ENCODE data around the gene ANGPTL3. TPM values are rescaled to one million over a fixed set of nuclear protein-coding genes. Genes with fewer than 3 reads are reported as not detected.
"Not testable (repeated sequence)": the region's sequence is repeated elsewhere in the genome, so short reads cannot be mapped to it uniquely, and the experiment has no call there.

ANGPTL3 gene
- not detected for total RNA-seq

GRCh38 chr1:62597281-62597680 lies at the start of gene ANGPTL3:
TSS of gene ANGPTL3 (plus strand) at chr1:62597520. CDS start at chr1:62597567, 47 bp downstream.
- no peak for TF ChIP-seq POLR2A (IDR thresholded peaks at IDR 0.05)
- TF ChIP-seq CTCF (IDR thresholded peaks at IDR 0.05), result no peak
- TF ChIP-seq EP300 (IDR thresholded peaks at IDR 0.05; ENCODE audit: low read depth), result no peak
- no peak for TF ChIP-seq POLR2AphosphoS5 (IDR thresholded peaks at IDR 0.05)
- peaks cover 0 to 3% (median 0%) of the 10 kb centered on the region in 4 donors for H3K36me3 ChIP-seq
- H3K27ac ChIP-seq, result no peak within 1 kb of the TSS
- no peaks in the 10 kb centered on the region for H3K27me3 ChIP-seq
- H3K9me3 ChIP-seq, result no peaks in the 10 kb centered on the region
- in situ Hi-C loops (cut with MboI; ENCODE audit: low pct_ligation_motif_present in 1 of 4, low pct_unique_long_range_greater_than_20kb in 1 of 4, low sequenced_read_pairs in 3 of 4) (no loop called here), intact Hi-C loops (cut with DNase I; ENCODE audit: low total_unique reads) (no loop called here)
- no peak for DNase-seq
- 57 to 59% methylated on average over 3 of the region's 3 CpGs for WGBS, 2 donors (ENCODE audit: low coverage in 1 of 2)
- no peak within 1 kb of the TSS for H3K4me3 ChIP-seq
- no peaks in the 10 kb centered on the region for H3K4me1 ChIP-seq

GRCh38 chr1:62561306-62561705 lies 36.0 kb upstream of the ANGPTL3 start:
- Histone ChIP-seq H3K27me3 (no peaks in the 10 kb centered on the region), H3K4me3 (no peak overlapping the region), H3K9me3 (peaks cover 0 to 5% of the 10 kb centered on the region in 2 donors), H3K4me1 (no peaks in the 10 kb centered on the region), H3K36me3 (no peaks in the 10 kb centered on the region), H3K27ac (no peak overlapping the region)
- intact Hi-C loops (cut with DNase I; ENCODE audit: low total_unique reads), result no loop called here
- no peak for DNase-seq
- in situ Hi-C loops (cut with MboI; ENCODE audit: low pct_ligation_motif_present in 1 of 4, low pct_unique_long_range_greater_than_20kb in 1 of 4, low sequenced_read_pairs in 3 of 4), result no loop called here
- WGBS, 2 donors (ENCODE audit: low coverage in 1 of 2), result 90 to 97% methylated on average over 2 of the region's 2 CpGs
- no peak for TF ChIP-seq POLR2AphosphoS5 (IDR thresholded peaks at IDR 0.05)
- no peak for TF ChIP-seq EP300 (IDR thresholded peaks at IDR 0.05; ENCODE audit: low read depth)
- no peak for TF ChIP-seq CTCF (IDR thresholded peaks at IDR 0.05)
- no peak for TF ChIP-seq POLR2A (IDR thresholded peaks at IDR 0.05)

GRCh38 chr1:62567182-62567581 lies 30.1 kb upstream of the ANGPTL3 start:
- DNase-seq; H3K9me3 ChIP-seq; intact Hi-C loops (cut with DNase I; ENCODE audit: low total_unique reads); H3K4me1 ChIP-seq; H3K27me3 ChIP-seq; in situ Hi-C loops (cut with MboI; ENCODE audit: low pct_ligation_motif_present in 1 of 4, low pct_unique_long_range_greater_than_20kb in 1 of 4, low sequenced_read_pairs in 3 of 4); H3K27ac ChIP-seq; H3K4me3 ChIP-seq: not testable (repeated sequence)
- peaks cover 0 to 10% (median 0%) of the 10 kb centered on the region in 4 donors for H3K36me3 ChIP-seq
- WGBS, 2 donors (ENCODE audit: low coverage in 1 of 2), result 94 to 100% methylated on average over 1 of the region's 1 CpG

GRCh38 chr1:62567926-62568325 lies 29.4 kb upstream of the ANGPTL3 start:
- H3K27me3 ChIP-seq; H3K9me3 ChIP-seq; intact Hi-C loops (cut with DNase I; ENCODE audit: low total_unique reads); H3K4me1 ChIP-seq; in situ Hi-C loops (cut with MboI; ENCODE audit: low pct_ligation_motif_present in 1 of 4, low pct_unique_long_range_greater_than_20kb in 1 of 4, low sequenced_read_pairs in 3 of 4); H3K27ac ChIP-seq; H3K4me3 ChIP-seq; DNase-seq: not testable (repeated sequence)
- 65 to 83% methylated on average over 1 of the region's 1 CpG for WGBS, 2 donors (ENCODE audit: low coverage in 1 of 2)
- peaks cover 0 to 10% (median 0%) of the 10 kb centered on the region in 4 donors for H3K36me3 ChIP-seq

GRCh38 chr1:62571517-62571916 lies 25.8 kb upstream of the ANGPTL3 start:
- H3K27me3 ChIP-seq; in situ Hi-C loops (cut with MboI; ENCODE audit: low pct_ligation_motif_present in 1 of 4, low pct_unique_long_range_greater_than_20kb in 1 of 4, low sequenced_read_pairs in 3 of 4); H3K4me1 ChIP-seq; DNase-seq; H3K4me3 ChIP-seq; intact Hi-C loops (cut with DNase I; ENCODE audit: low total_unique reads); H3K27ac ChIP-seq; H3K9me3 ChIP-seq: not testable (repeated sequence)
- WGBS, 2 donors (ENCODE audit: low coverage in 1 of 2), result 93 to 94% methylated on average over 4 of the region's 4 CpGs
- peaks cover 0 to 10% (median 3%) of the 10 kb centered on the region in 4 donors for H3K36me3 ChIP-seq

GRCh38 chr1:62572476-62572875 lies 24.8 kb upstream of the ANGPTL3 start:
- in situ Hi-C loops (cut with MboI; ENCODE audit: low pct_ligation_motif_present in 1 of 4, low pct_unique_long_range_greater_than_20kb in 1 of 4, low sequenced_read_pairs in 3 of 4) (no loop called here), intact Hi-C loops (cut with DNase I; ENCODE audit: low total_unique reads) (no loop called here)
- no peak for DNase-seq
- H3K4me3 ChIP-seq, result no peak overlapping the region
- peaks cover 0 to 13% (median 4%) of the 10 kb centered on the region in 4 donors for H3K36me3 ChIP-seq
- H3K4me1 ChIP-seq, result no peaks in the 10 kb centered on the region
- H3K9me3 ChIP-seq, result peaks cover 0 to 1% of the 10 kb centered on the region in 2 donors
- H3K27ac ChIP-seq, result no peak overlapping the region
- H3K27me3 ChIP-seq, result no peaks in the 10 kb centered on the region
- TF ChIP-seq EP300 (IDR thresholded peaks at IDR 0.05; ENCODE audit: low read depth), result no peak
- no peak for TF ChIP-seq CTCF (IDR thresholded peaks at IDR 0.05)
- TF ChIP-seq POLR2A (IDR thresholded peaks at IDR 0.05), result no peak
- no peak for TF ChIP-seq POLR2AphosphoS5 (IDR thresholded peaks at IDR 0.05)
